NOMO-1 treated with dmso at 0.1 percent for 144 hours (cell line): Measurements from ENCODE around the gene APOBEC3C.
"Not testable (repeated sequence)": the region's sequence is repeated elsewhere in the genome, so short reads cannot be mapped to it uniquely, and the experiment has no call there.

Source experiments
- DNase-seq: peaks from one replicate; lab custom pipeline; 2025; ENCODE audit not compliant: unreplicated experiment; lab: John Stamatoyannopoulos, UW

The APOBEC3C gene

DNA sequence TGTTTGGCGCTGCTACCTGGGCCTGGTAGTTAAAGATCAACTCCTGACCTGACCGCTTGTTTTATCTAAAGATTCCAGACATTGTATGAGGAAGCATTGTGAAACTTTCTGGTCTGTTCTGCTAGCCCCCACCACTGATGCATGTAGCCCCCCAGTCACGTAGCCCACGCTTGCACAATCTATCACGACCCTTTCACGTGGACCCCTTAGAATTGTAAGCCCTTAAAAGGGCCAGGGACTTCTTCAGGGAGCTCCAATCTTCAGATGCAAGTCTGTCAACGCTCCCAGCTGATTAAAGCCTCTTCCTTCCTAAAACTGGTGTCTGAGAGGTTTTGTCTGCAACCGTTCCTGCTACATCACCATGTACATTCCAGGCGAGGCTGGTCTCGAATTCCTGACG, 41.6 kb downstream of the APOBEC3C start:
- DNase-seq = no peak

DNA sequence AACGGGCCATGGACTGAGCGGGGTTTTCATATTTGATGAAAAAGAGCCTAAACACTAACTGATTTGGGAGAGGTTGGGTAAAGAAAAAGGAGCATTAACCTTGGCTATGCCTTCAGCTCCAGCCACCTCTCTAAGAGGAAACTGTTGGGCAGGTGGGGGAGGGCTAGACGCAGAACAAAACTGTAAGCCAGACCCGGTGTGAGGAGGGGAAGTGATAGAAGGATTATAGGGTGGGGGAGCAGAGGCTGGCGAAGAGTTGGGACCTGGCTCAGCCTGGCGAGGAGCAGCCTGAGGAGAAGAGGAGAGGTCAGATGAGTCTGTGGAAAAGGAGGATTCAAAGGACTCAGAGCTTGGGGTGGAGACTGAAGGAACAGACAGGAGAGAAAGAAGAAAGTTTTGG, 47.2 kb downstream of the APOBEC3C start:
- peak; percentile 4 for DNase-seq

DNA sequence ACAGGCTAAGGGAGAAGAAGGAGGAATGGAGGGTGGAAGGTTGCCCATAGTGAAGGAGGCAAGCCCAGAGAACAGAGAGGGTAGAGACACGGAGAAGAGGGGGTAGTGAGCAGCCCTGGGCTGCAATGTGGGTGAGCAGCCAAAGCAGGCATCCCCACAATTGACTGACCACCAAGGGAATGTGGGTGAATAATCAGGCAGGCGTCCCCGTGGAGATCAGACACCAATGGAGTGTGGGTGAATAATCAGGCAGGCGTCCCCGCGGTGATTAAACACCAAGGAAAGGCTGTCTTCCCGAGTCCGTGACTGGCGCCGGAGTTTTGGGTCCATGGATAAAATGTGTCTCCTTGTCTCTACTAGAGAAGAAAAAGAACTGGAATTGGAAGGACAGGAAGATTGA, 47.9 kb downstream of the APOBEC3C start:
- DNase-seq = not testable (repeated sequence)

DNA sequence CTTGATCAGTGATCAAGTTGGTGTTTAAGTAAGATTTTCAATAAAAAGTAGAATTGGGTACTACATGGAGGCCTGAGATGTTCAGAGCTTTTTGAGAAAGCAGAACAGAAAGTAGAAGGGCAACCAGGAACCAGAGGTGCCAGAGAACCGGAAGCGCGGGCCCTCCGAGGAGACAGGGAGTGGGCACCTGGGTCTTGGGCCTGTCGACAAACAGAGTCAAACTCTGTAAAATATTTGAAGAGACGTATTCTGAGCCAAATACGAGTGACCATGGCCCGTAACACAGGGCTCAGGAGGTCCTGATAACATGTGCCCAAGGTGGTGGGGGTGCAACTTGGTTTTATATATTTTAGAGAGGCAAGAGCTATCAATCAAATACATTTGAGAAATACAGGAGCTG, 49.8 kb downstream of the APOBEC3C start:
- peak; percentile 21 for DNase-seq

DNA sequence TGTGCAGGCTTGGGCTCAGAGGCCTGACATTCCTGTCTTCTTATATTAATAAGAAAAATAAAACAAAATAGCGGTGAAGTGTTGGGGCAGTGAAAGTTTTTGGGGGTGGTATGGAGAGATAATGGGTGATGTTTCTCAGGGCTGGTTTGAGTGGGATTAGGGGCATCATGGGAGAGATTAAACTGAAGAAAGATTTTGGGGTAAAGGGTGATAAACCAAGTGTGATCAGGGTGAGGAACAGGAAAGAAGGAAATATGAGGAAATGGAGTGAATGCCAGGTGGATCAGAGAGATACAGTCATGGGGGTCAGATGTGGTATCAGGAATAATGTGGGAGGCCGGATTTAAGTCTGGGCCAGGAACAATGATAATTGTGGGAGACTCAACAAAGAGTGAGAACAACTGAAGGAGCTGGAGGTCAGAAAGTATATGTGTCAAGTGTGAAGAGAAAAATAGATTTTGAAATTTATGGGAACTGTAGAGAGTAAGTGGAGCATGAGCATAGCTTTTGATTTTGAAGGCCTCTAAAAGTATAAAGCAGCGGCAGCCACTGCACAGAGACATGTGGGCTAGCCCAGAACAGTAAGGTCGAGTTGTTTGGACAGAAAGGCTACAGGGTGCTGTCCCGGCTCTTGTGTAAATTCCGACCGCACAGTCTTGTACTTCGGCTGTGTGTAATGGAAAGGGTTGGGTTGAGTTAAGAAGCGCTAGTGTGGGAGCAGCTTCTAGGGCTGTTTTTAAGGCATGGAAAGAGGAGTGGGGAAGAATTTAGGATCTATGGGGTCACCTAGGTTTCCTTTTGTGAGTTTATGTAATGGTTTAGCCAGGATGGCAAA, 52.6 kb downstream of the APOBEC3C start:
- not testable (repeated sequence) for DNase-seq

DNA sequence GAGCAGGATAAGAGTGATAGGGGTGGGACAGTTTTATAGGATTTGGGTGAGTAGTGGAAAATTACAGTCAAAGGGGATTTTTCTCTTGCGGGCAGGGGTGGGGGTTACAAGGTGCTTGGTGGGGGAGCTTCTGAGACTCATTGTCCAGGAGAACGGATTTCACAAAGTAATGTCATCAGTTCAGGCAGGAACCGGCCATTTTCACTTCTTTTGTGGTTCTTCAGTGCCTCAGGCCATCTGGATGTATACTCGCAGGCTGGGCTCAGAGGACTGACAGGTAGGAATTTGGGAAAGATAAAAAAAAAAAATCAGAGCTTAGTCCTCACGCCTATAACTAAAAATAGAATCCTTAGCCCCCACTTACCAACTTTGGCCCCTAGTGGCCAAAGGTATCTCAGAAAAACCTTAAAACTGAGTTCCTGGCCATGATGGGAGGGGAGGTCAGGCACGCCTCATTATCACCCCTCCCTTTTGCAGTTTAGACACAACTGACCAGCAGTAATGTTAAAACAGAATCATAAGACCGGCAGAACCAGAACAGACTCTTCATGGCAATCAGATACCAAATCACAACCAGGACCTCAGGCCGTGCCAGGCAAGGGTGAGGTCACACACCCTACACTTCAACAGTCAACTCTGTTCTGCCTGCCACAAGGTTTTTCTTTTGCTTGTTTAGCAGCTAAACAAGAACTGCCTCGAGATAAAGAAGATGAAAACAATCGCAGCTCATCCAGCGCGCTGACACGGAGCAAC, 54.2 kb downstream of the APOBEC3C start:
- DNase-seq = no peak
